Mesendoderm (in vitro differentiated cells): ENCODE measurements around the gene STEAP4.
A peak's percentile ranks its signal among the peaks of the same experiment; 100 is the strongest.
"Not testable (repeated sequence)": the region's sequence is repeated elsewhere in the genome, so short reads cannot be mapped to it uniquely, and the experiment has no call there.

Experiments
- DNase-seq: peaks from one replicate; pipeline ENCODE4 v3.0.0; 2013
- H2AK5ac ChIP-seq: 2 replicates; pipeline ENCODE4 v1.6.1; 2013; ENCODE audit warnings: low read length, inconsistent platforms
- H2BK120ac ChIP-seq: 2 replicates; pipeline ENCODE4 v1.6.1; 2013; ENCODE audit warnings: low read depth, mild to moderate bottlenecking, low read length, moderate library complexity, mixed read lengths
- H2BK15ac ChIP-seq: replicated peaks from 2 replicates; pipeline ENCODE4 v1.6.1; 2013; ENCODE audit warnings: low read depth, mild to moderate bottlenecking, moderate library complexity
- H2BK5ac ChIP-seq: 2 replicates; pipeline ENCODE4 v1.6.1; 2013; ENCODE audit warnings: low read length, inconsistent platforms
- H3K18ac ChIP-seq: 2 replicates; pipeline ENCODE4 v1.6.1; 2013; ENCODE audit warnings: mild to moderate bottlenecking, low read length, mixed read lengths
- H3K23ac ChIP-seq: one replicate; pipeline ENCODE4 v1.6.1; 2013; ENCODE audit warnings: low read length
- H3K27ac ChIP-seq: 2 replicates; pipeline ENCODE4 v1.5.1; 2013; ENCODE audit warnings: low read depth, mild to moderate bottlenecking, inconsistent platforms, low read length, moderate library complexity
- H3K27me3 ChIP-seq: 2 replicates; pipeline ENCODE4 v1.6.1; 2013; ENCODE audit warnings: low read length, control low read depth, mild to moderate bottlenecking, inconsistent platforms; ENCODE audit not compliant: insufficient read depth, poor library complexity
- H3K36me3 ChIP-seq: 2 replicates; pipeline ENCODE4 v1.6.1; 2013; ENCODE audit warnings: low read length, inconsistent platforms; ENCODE audit not compliant: control insufficient read depth, insufficient read depth
- H3K4ac ChIP-seq: one replicate; pipeline ENCODE4 v1.6.1; 2013; ENCODE audit warnings: low read depth, mild to moderate bottlenecking, low read length, moderate library complexity
- H3K4me1 ChIP-seq: 2 replicates; pipeline ENCODE4 v1.6.1; 2013; ENCODE audit warnings: low read depth, low read length, inconsistent platforms; ENCODE audit not compliant: control insufficient read depth
- H3K4me2 ChIP-seq: 2 replicates; pipeline ENCODE4 v1.6.1; 2013; ENCODE audit warnings: low read length
- H3K4me3 ChIP-seq: 2 replicates; pipeline ENCODE4 v1.5.1; 2013; ENCODE audit warnings: mild to moderate bottlenecking, low read length
- H3K56ac ChIP-seq: one replicate; pipeline ENCODE4 v1.6.1; 2013; ENCODE audit warnings: low read length
- H3K79me1 ChIP-seq: 2 replicates; pipeline ENCODE4 v1.6.1; 2013; ENCODE audit warnings: low read length, inconsistent platforms
- H3K79me2 ChIP-seq: 2 replicates; pipeline ENCODE4 v1.6.1; 2013; ENCODE audit warnings: mild to moderate bottlenecking, low read length; ENCODE audit not compliant: control insufficient read depth, insufficient read depth
- H3K9ac ChIP-seq: 2 replicates; pipeline ENCODE4 v1.6.1; 2013; ENCODE audit warnings: low read length, inconsistent platforms
- H4K5ac ChIP-seq: one replicate; pipeline ENCODE4 v1.6.1; 2013; ENCODE audit warnings: low read length
- H4K8ac ChIP-seq: one replicate; pipeline ENCODE4 v1.6.1; 2013; ENCODE audit warnings: low read depth, mild to moderate bottlenecking, control low read depth, low read length, moderate library complexity
- WGBS: extraction: QIAGEN DNeasy Blood & Tissue Kit; methylation state at CpG from one replicate; pipeline ENCODE4 v1.1.7; 2013; ENCODE audit warnings: low lambda C conversion rate, missing lambda C conversion rate; ENCODE audit not compliant: insufficient coverage; ENCODE audit errors: extremely low coverage; 5-methylcytosine and 5-hydroxymethylcytosine counted together

The STEAP4 gene

GRCh38 chr7:88264987-88265386 lies 41.7 kb downstream of the STEAP4 start:
- no CpG with 5 or more reads among the region's 3 CpGs for WGBS
- not testable (repeated sequence) for H3K56ac ChIP-seq, H2BK15ac ChIP-seq, H3K4me1 ChIP-seq, H3K4ac ChIP-seq, H3K23ac ChIP-seq, H3K79me1 ChIP-seq, H3K4me3 ChIP-seq, H3K79me2 ChIP-seq, H3K9ac ChIP-seq, H3K27me3 ChIP-seq, H3K36me3 ChIP-seq, H4K8ac ChIP-seq, H3K27ac ChIP-seq, H3K18ac ChIP-seq, H2BK120ac ChIP-seq, H4K5ac ChIP-seq, H3K4me2 ChIP-seq, H2BK5ac ChIP-seq, H2AK5ac ChIP-seq
- peak; percentile 24 for DNase-seq

- Histone ChIP-seq H3K27me3 (no peaks in the 10 kb centered on the region), H3K23ac (no peak overlapping the region), H2BK120ac (no peak overlapping the region), H3K36me3 (no peaks in the 10 kb centered on the region), H3K79me1 (no peaks in the 10 kb centered on the region), H4K8ac (no peak overlapping the region), H2BK15ac (no peak overlapping the region), H3K4ac (no peak overlapping the region), H3K4me1 (no peaks in the 10 kb centered on the region), H4K5ac (no peak overlapping the region), H3K18ac (no peak overlapping the region), H3K56ac (no peak overlapping the region), H3K4me3 (no peak overlapping the region), H2BK5ac (no peak overlapping the region), H3K4me2 (no peak overlapping the region), H3K9ac (no peak overlapping the region), H3K27ac (no peak overlapping the region), H2AK5ac (no peak overlapping the region), H3K79me2 (no peaks in the 10 kb centered on the region)
- WGBS: no CpG with 5 or more reads among the region's 4 CpGs
- no peak for DNase-seq
Observed at GRCh38 chr7:88262562-88262961, 44.1 kb downstream of the STEAP4 start.

- Histone ChIP-seq H3K23ac (no peak overlapping the region), H3K9ac (no peak overlapping the region), H3K4me1 (no peaks in the 10 kb centered on the region), H3K27me3 (no peaks in the 10 kb centered on the region), H3K4me2 (no peak overlapping the region), H2AK5ac (no peak overlapping the region), H3K36me3 (no peaks in the 10 kb centered on the region), H3K27ac (no peak overlapping the region), H4K5ac (no peak overlapping the region), H3K56ac (no peak overlapping the region), H3K79me2 (no peaks in the 10 kb centered on the region), H2BK120ac (no peak overlapping the region), H3K79me1 (no peaks in the 10 kb centered on the region), H4K8ac (no peak overlapping the region), H2BK15ac (no peak overlapping the region), H3K4me3 (no peak overlapping the region), H2BK5ac (no peak overlapping the region), H3K4ac (no peak overlapping the region), H3K18ac (no peak overlapping the region)
- no CpG with 5 or more reads among the region's 1 CpG for WGBS
- DNase-seq: no peak
Observed at GRCh38 chr7:88260719-88261118, 46.0 kb downstream of the STEAP4 start.

GRCh38 chr7:88259656-88260380 lies 46.9 kb downstream of the STEAP4 start:
- Histone ChIP-seq H3K4me2 (no peak overlapping the region), H3K79me2 (no peaks in the 10 kb centered on the region), H3K4ac (no peak overlapping the region), H3K56ac (no peak overlapping the region), H3K27me3 (no peaks in the 10 kb centered on the region), H4K8ac (no peak overlapping the region), H3K9ac (no peak overlapping the region), H2BK5ac (no peak overlapping the region), H3K36me3 (no peaks in the 10 kb centered on the region), H2AK5ac (no peak overlapping the region), H4K5ac (no peak overlapping the region), H3K27ac (no peak overlapping the region), H3K4me3 (no peak overlapping the region), H3K18ac (no peak overlapping the region), H3K79me1 (no peaks in the 10 kb centered on the region), H2BK120ac (no peak overlapping the region), H3K23ac (no peak overlapping the region), H3K4me1 (no peaks in the 10 kb centered on the region), H2BK15ac (no peak overlapping the region)
- no peak for DNase-seq
- 100% methylated on average over 1 of the region's 2 CpGs for WGBS

GRCh38 chr7:88258296-88258695 lies 48.4 kb downstream of the STEAP4 start:
- not testable (repeated sequence) for H2BK5ac ChIP-seq, H2AK5ac ChIP-seq, H3K36me3 ChIP-seq, H3K4me3 ChIP-seq, H3K4me1 ChIP-seq, H3K9ac ChIP-seq, DNase-seq, H3K4ac ChIP-seq, H3K79me1 ChIP-seq, H3K27ac ChIP-seq, H3K79me2 ChIP-seq, H2BK15ac ChIP-seq, H4K5ac ChIP-seq, H4K8ac ChIP-seq, H2BK120ac ChIP-seq, H3K23ac ChIP-seq, H3K27me3 ChIP-seq, H3K4me2 ChIP-seq, H3K18ac ChIP-seq, H3K56ac ChIP-seq
- no CpG with 5 or more reads among the region's 1 CpG for WGBS

- H4K5ac ChIP-seq: no peak overlapping the region
- H3K27ac ChIP-seq: no peak overlapping the region
Observed at GRCh38 chr7:88256906-88257305, 49.8 kb downstream of the STEAP4 start.

More at GRCh38 chr7:88256906-88257305, 49.8 kb downstream of the STEAP4 start:
- H2BK5ac ChIP-seq: no peak overlapping the region
- H3K18ac ChIP-seq: no peak overlapping the region
- no peak overlapping the region for H2AK5ac ChIP-seq
- H3K56ac ChIP-seq: no peak overlapping the region
- H4K8ac ChIP-seq: no peak overlapping the region
- no peaks in the 10 kb centered on the region for H3K4me1 ChIP-seq
- H3K79me2 ChIP-seq: no peaks in the 10 kb centered on the region
- no peak overlapping the region for H3K4ac ChIP-seq
- H3K27me3 ChIP-seq: no peaks in the 10 kb centered on the region
- no peak overlapping the region for H3K4me2 ChIP-seq
- no peak for DNase-seq
- no peak overlapping the region for H2BK120ac ChIP-seq
- no peak overlapping the region for H3K23ac ChIP-seq
- H2BK15ac ChIP-seq: no peak overlapping the region
- no peak overlapping the region for H3K4me3 ChIP-seq
- no peaks in the 10 kb centered on the region for H3K79me1 ChIP-seq
- no peak overlapping the region for H3K9ac ChIP-seq
- no peaks in the 10 kb centered on the region for H3K36me3 ChIP-seq
